Peyer's patch (tissue), 4 donors: ENCODE measurements around the gene ZHX3.

Experiments
- CTCF ChIP-seq, 6 experiments: fragments of 450-650 bp in 4 of 6; fragments of 200-600 bp in 2 of 6; sonication (generic) in 1 of 6; IDR thresholded peaks; one replicate each; pipeline ENCODE4 v1.5.1; 2017 to 2019; ENCODE audit warnings: antibody characterized with exemption in 6 of 6, mild to moderate bottlenecking in 3 of 6, moderate library complexity in 1 of 6
- POLR2A ChIP-seq, 2 donors: fragments of 450-650 bp; IDR thresholded peaks; one replicate each; pipeline ENCODE4 v1.5.1; 2017; ENCODE audit warnings: antibody characterized with exemption in 2 of 2, mild to moderate bottlenecking in 2 of 2, moderate library complexity in 2 of 2

DNA sequence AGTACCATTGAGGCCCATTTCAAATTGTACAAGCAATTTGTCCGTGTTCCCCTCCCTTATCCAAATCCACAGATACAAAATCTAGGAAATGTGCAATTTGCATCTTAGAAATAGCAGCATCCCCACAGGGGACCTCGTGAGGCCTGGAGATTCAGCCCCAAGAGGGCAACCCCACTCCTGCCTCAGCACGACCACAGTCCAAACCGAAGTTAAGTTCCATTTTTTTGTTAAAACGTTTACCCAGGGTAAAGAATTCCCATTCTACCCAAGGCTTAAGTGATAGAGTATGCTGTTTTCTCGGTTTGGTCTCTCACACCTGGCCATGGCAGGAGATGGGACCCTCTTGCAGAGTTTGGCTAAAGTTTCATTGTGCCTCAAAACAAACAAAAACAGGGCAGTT, 139.0 kb downstream of the ZHX3 start:
- TF ChIP-seq CTCF (IDR thresholded peaks at IDR 0.05) (no peak), POLR2A (IDR thresholded peaks at IDR 0.05) (no peak)
